Stimulated activated CD8-positive, alpha-beta memory T cell treated with anti-CD3 and anti-CD28 coated beads, Interleukin-12 subunit alpha, Interleukin-12 subunit beta, amount 100 ng/mL, for 24 hours (primary cell): Measurements from ENCODE around the gene NAP1L4.

Experiments
- DNase-seq: peaks from one replicate; pipeline ENCODE4 v3.0.0-alpha.2; 2020; ENCODE audit errors: extremely low read depth

Gene NAP1L4

GRCh38 chr11:2992234-2992996 is at the start of gene NAP1L4:
NAP1L4 (minus strand) TSS chr11:2992329; CDS start chr11:2979220, 13,109 bp downstream.
- DNase-seq, result peak; percentile 89

- DNase-seq, result no peak
Observed at GRCh38 chr11:3040881-3041280, 48.8 kb upstream of the NAP1L4 start.

GRCh38 chr11:3037945-3038271 is 45.8 kb upstream of the NAP1L4 start:
- no peak for DNase-seq

- no peak for DNase-seq
Observed at GRCh38 chr11:3037040-3037944, 45.2 kb upstream of the NAP1L4 start.

GRCh38 chr11:3036419-3036818 is 44.3 kb upstream of the NAP1L4 start:
- no peak for DNase-seq

GRCh38 chr11:3035333-3035732 is 43.2 kb upstream of the NAP1L4 start:
- no peak for DNase-seq

- DNase-seq, result no peak
Observed at GRCh38 chr11:3030289-3031070, 38.4 kb upstream of the NAP1L4 start.

GRCh38 chr11:3028813-3029212 is 36.7 kb upstream of the NAP1L4 start:
- no peak for DNase-seq

GRCh38 chr11:3026803-3027202 is 34.7 kb upstream of the NAP1L4 start:
- no peak for DNase-seq

GRCh38 chr11:3022982-3023381 is 30.9 kb upstream of the NAP1L4 start:
- DNase-seq, result no peak

GRCh38 chr11:3022300-3022967 is 30.3 kb upstream of the NAP1L4 start:
- no peak for DNase-seq

GRCh38 chr11:3021125-3021524 is 29.0 kb upstream of the NAP1L4 start:
- DNase-seq, result no peak

GRCh38 chr11:3020011-3020410 is 27.9 kb upstream of the NAP1L4 start:
- no peak for DNase-seq

GRCh38 chr11:3018596-3018995 is 26.5 kb upstream of the NAP1L4 start:
- DNase-seq, result no peak

GRCh38 chr11:3016861-3017260 is 24.7 kb upstream of the NAP1L4 start:
- DNase-seq, result no peak

GRCh38 chr11:3015796-3016195 is 23.7 kb upstream of the NAP1L4 start:
- no peak for DNase-seq

GRCh38 chr11:3014943-3015342 is 22.8 kb upstream of the NAP1L4 start:
- DNase-seq, result no peak

GRCh38 chr11:3014057-3014938 is 22.2 kb upstream of the NAP1L4 start:
- no peak for DNase-seq

- no peak for DNase-seq
Observed at GRCh38 chr11:3011891-3012885, 20.1 kb upstream of the NAP1L4 start.
